RWPE2 (cell line): ENCODE data around the gene ZC3H4.

Source experiments
- ATAC-seq: fragments of 200-7000 bp; cut with Tn5 transposase; 3 replicates; pipeline ENCODE4 v1.9.1; 2021; ENCODE audit warnings: low read depth
- DNase-seq: peaks from one replicate; pipeline ENCODE4 v3.0.0-alpha.2; 2020; ENCODE audit warnings: low spot score
- H3K27ac ChIP-seq: fragments of 450-650 bp; 2 replicates; pipeline ENCODE4 v1.5.1; 2017; ENCODE audit warnings: mild to moderate bottlenecking; ENCODE audit not compliant: poor library complexity, severe bottlenecking
- H3K27me3 ChIP-seq: fragments of 250-450 bp; sonication (Bioruptor Pico); 2 replicates; pipeline ENCODE4 v1.5.1; 2021; ENCODE audit warnings: mild to moderate bottlenecking, moderate library complexity; ENCODE audit not compliant: insufficient read depth, poor library complexity, severe bottlenecking
- H3K36me3 ChIP-seq: fragments of 250-450 bp; sonication (Bioruptor Pico); 2 replicates; pipeline ENCODE4 v1.5.1; 2020; ENCODE audit warnings: low read depth, mild to moderate bottlenecking, moderate library complexity
- H3K4me1 ChIP-seq: fragments of 250-450 bp; sonication (Bioruptor Pico); 2 replicates; pipeline ENCODE4 v1.5.1; 2021; ENCODE audit warnings: mild to moderate bottlenecking, moderate library complexity; ENCODE audit not compliant: insufficient read depth, poor library complexity, severe bottlenecking
- H3K4me3 ChIP-seq: fragments of 250-450 bp; sonication (Bioruptor Pico); 2 replicates; pipeline ENCODE4 v1.5.1; 2021; ENCODE audit warnings: mild to moderate bottlenecking, moderate library complexity; ENCODE audit not compliant: severe bottlenecking
- H3K9me3 ChIP-seq: fragments of 250-450 bp; sonication (Bioruptor Pico); 2 replicates; pipeline ENCODE4 v1.5.1; 2021; ENCODE audit warnings: mild to moderate bottlenecking, moderate library complexity; ENCODE audit not compliant: severe bottlenecking
- CTCF ChIP-seq: fragments of 450-650 bp; IDR thresholded peaks from one replicate; pipeline ENCODE4 v1.5.1; 2017; ENCODE audit warnings: mild to moderate bottlenecking, moderate library complexity; ENCODE audit not compliant: poor library complexity, severe bottlenecking

ZC3H4 gene

GRCh38 chr19:47093254-47093653 lies 20.3 kb downstream of the ZC3H4 start:
- Histone ChIP-seq H3K4me3 (no peak overlapping the region), H3K36me3 (peaks cover 69% of the 10 kb centered on the region), H3K4me1 (peaks cover 15% of the 10 kb centered on the region), H3K27me3 (no peaks in the 10 kb centered on the region), H3K27ac (no peak overlapping the region), H3K9me3 (no peaks in the 10 kb centered on the region)
- DNase-seq (no peak), ATAC-seq (no peak)
- no peak for TF ChIP-seq CTCF

- no peak for TF ChIP-seq CTCF
- Histone ChIP-seq H3K27me3 (no peaks in the 10 kb centered on the region), H3K4me3 (no peak overlapping the region), H3K27ac (no peak overlapping the region), H3K36me3 (peaks cover 92% of the 10 kb centered on the region), H3K4me1 (no peaks in the 10 kb centered on the region), H3K9me3 (no peaks in the 10 kb centered on the region)
- DNase-seq = no peak
- ATAC-seq = no peak
Measured at GRCh38 chr19:47089767-47090350, 23.7 kb downstream of the ZC3H4 start.

GRCh38 chr19:47086280-47086679 lies 27.3 kb downstream of the ZC3H4 start:
- no peak overlapping the region for H3K27ac ChIP-seq

GRCh38 chr19:47084879-47085439 lies 28.6 kb downstream of the ZC3H4 start:
- DNase-seq (no peak), ATAC-seq (no peak)
- Histone ChIP-seq H3K9me3 (no peaks in the 10 kb centered on the region), H3K4me1 (no peaks in the 10 kb centered on the region), H3K4me3 (no peak overlapping the region), H3K27me3 (no peaks in the 10 kb centered on the region), H3K36me3 (peaks cover 95% of the 10 kb centered on the region), H3K27ac (no peak overlapping the region)
- no peak for TF ChIP-seq CTCF

More at GRCh38 chr19:47086280-47086679, 27.3 kb downstream of the ZC3H4 start:
- H3K27me3 ChIP-seq = no peaks in the 10 kb centered on the region
- ATAC-seq (no peak), DNase-seq (no peak)
- H3K36me3 ChIP-seq = peaks cover 95% of the 10 kb centered on the region
- no peak overlapping the region for H3K4me3 ChIP-seq
- H3K9me3 ChIP-seq = no peaks in the 10 kb centered on the region
- no peaks in the 10 kb centered on the region for H3K4me1 ChIP-seq
- TF ChIP-seq CTCF = no peak

GRCh38 chr19:47082493-47082892 lies 31.1 kb downstream of the ZC3H4 start:
- peaks cover 4% of the 10 kb centered on the region for H3K4me1 ChIP-seq
- H3K9me3 ChIP-seq = no peaks in the 10 kb centered on the region
- no peak for TF ChIP-seq CTCF
- no peak overlapping the region for H3K4me3 ChIP-seq
- DNase-seq (no peak), ATAC-seq (no peak)
- H3K27ac ChIP-seq = no peak overlapping the region
- H3K36me3 ChIP-seq = peaks cover 97% of the 10 kb centered on the region
- H3K27me3 ChIP-seq = no peaks in the 10 kb centered on the region
